Smooth muscle cell (in vitro differentiated cells): ENCODE results near the gene HEMK1. TPM values are rescaled to one million over a fixed set of nuclear protein-coding genes. Genes with fewer than 3 reads are reported as not detected.

Experiments used
- DNase-seq: peaks from one replicate; lab custom pipeline; 2025; ENCODE audit not compliant: unreplicated experiment; lab: John Stamatoyannopoulos, UW
- H2AFZ ChIP-seq: fragments of 200-600 bp; sonication (generic); 2 replicates; pipeline ENCODE4 v1.6.0; 2016; ENCODE audit warnings: antibody characterized with exemption, low read depth, mild to moderate bottlenecking
- H3F3A ChIP-seq: fragments of 200-600 bp; sonication (generic); 2 replicates; pipeline ENCODE4 v1.6.0; 2017; ENCODE audit warnings: antibody characterized with exemption, low read depth
- H3K27ac ChIP-seq: fragments of 200-600 bp; sonication (generic); 2 replicates; pipeline ENCODE4 v1.5.1; 2016; ENCODE audit warnings: low read depth, mild to moderate bottlenecking
- H3K27me3 ChIP-seq: fragments of 200-600 bp; sonication (generic); 2 replicates; pipeline ENCODE4 v1.6.1; 2016; ENCODE audit warnings: low read depth, mild to moderate bottlenecking
- H3K36me3 ChIP-seq: fragments of 200-600 bp; sonication (generic); 2 replicates; pipeline ENCODE4 v1.5.1; 2016; ENCODE audit warnings: low read depth
- H3K4me1 ChIP-seq: fragments of 200-600 bp; sonication (generic); 2 replicates; pipeline ENCODE4 v1.5.1; 2016; ENCODE audit warnings: low read depth
- H3K4me2 ChIP-seq: fragments of 200-600 bp; sonication (generic); 2 replicates; pipeline ENCODE4 v1.6.0; 2016; ENCODE audit warnings: mild to moderate bottlenecking
- H3K4me3 ChIP-seq: fragments of 200-600 bp; sonication (generic); 2 replicates; pipeline ENCODE4 v1.5.1; 2016; ENCODE audit warnings: mild to moderate bottlenecking
- H3K79me2 ChIP-seq: fragments of 200-600 bp; sonication (generic); 2 replicates; pipeline ENCODE4 v1.6.0; 2016; ENCODE audit warnings: low read depth, mild to moderate bottlenecking
- H3K9ac ChIP-seq: fragments of 200-600 bp; sonication (generic); 2 replicates; pipeline ENCODE4 v1.6.0; 2016; ENCODE audit warnings: low read depth
- H3K9me3 ChIP-seq: fragments of 200-600 bp; sonication (generic); replicated peaks from 2 replicates; pipeline ENCODE4 v1.5.1; 2016; ENCODE audit warnings: low read depth
- H4K20me1 ChIP-seq: fragments of 200-600 bp; sonication (generic); 2 replicates; pipeline ENCODE4 v1.6.0; 2016; ENCODE audit warnings: low read depth
- WGBS: methylation state at CpG from one replicate; pipeline ENCODE4 v1.1.7; 2016; ENCODE audit warnings: low lambda C conversion rate; 5-methylcytosine and 5-hydroxymethylcytosine counted together
- polyA plus RNA-seq: library from polyadenylated mRNA; unstranded; fragments of >200 nt; fragmentation: Nextera tagmentation; extraction: Ambion mirVana; gene quantifications from 2 replicates; pipeline ENCODE4 v1.2.1, GENCODE V29; 2016
- total RNA-seq: library from RNA; depleted of rRNA; stranded (reverse); fragments of >200 nt; gene quantifications from 2 replicates; pipeline ENCODE4 v1.2.3, GENCODE V29; 2014
- TF ChIP-seq, protein P1 (sequence below): fragments of 200-600 bp; sonication (generic); IDR thresholded peaks from 2 replicates; pipeline ENCODE4 v1.5.1; 2017; ENCODE audit warnings: borderline replicate concordance, mild to moderate bottlenecking, antibody characterized with exemption; ENCODE audit not compliant: insufficient read depth, poor library complexity, severe bottlenecking

HEMK1 gene
- total and polyA plus RNA-seq, 2 experiments from 2014 or later = 15.3 to 28.3 TPM

DNA sequence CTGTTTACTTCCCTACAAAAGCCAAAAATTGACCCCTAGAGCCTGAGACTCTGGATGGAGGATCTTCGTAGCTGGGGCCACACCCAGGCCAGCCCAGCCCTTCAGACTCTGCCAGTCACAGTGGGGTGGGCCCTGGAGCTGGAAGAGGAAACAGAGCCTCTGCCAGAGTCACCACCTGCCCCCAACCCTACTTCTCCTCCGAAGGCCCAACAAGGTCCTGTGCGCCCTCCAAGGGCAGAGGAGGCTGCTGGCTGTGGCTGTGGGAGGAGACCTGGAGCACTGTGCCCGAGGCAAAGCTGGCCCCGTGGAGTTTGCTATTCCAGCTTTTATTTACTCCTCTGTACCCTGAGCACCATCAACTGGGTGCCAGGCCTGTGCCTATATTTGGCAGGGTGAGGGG, 23.2 kb downstream of the HEMK1 start:
- H4K20me1 ChIP-seq = no peaks in the 10 kb centered on the region
- H3K4me2 ChIP-seq = no peak overlapping the region
- H3F3A ChIP-seq = no peaks in the 10 kb centered on the region
- TF ChIP-seq, protein P1, sequence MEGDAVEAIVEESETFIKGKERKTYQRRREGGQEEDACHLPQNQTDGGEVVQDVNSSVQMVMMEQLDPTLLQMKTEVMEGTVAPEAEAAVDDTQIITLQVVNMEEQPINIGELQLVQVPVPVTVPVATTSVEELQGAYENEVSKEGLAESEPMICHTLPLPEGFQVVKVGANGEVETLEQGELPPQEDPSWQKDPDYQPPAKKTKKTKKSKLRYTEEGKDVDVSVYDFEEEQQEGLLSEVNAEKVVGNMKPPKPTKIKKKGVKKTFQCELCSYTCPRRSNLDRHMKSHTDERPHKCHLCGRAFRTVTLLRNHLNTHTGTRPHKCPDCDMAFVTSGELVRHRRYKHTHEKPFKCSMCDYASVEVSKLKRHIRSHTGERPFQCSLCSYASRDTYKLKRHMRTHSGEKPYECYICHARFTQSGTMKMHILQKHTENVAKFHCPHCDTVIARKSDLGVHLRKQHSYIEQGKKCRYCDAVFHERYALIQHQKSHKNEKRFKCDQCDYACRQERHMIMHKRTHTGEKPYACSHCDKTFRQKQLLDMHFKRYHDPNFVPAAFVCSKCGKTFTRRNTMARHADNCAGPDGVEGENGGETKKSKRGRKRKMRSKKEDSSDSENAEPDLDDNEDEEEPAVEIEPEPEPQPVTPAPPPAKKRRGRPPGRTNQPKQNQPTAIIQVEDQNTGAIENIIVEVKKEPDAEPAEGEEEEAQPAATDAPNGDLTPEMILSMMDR = no peak
- no peaks in the 10 kb centered on the region for H3K4me1 ChIP-seq
- no peaks in the 10 kb centered on the region for H3K27me3 ChIP-seq
- no peak for DNase-seq
- H3K27ac ChIP-seq = no peak overlapping the region
- WGBS = 85% methylated on average over 5 of the region's 5 CpGs
- H3K36me3 ChIP-seq = no peaks in the 10 kb centered on the region
- no peak overlapping the region for H3K9ac ChIP-seq
- no peak overlapping the region for H3K4me3 ChIP-seq
- no peaks in the 10 kb centered on the region for H3K9me3 ChIP-seq
- no peaks in the 10 kb centered on the region for H3K79me2 ChIP-seq
- no peak overlapping the region for H2AFZ ChIP-seq

DNA sequence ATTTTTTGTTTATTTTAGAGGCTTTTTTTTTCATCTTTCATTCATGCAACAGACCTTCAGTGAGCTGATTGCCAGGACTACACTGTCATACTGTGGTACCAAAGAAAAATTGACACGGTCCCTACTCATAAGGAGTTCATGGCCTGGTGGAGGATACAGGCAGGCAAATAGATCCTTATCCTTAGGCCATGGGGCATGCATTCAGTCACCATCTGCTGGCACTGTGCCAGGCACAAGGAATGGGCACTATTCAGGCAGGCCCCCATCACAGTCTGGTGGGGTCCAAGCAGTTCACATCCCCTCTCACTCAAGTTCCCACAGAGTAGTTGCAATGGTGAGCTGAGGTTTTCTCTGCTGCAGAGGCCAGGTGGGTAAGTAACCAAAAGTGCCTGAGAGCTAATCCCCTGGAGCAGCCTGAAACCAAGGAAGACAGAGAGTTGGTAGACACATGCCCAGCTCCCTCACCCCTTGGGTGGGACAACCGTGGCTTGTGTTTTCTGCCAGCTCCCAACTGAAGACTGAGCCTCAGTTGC, 25.0 kb downstream of the HEMK1 start:
- no peaks in the 10 kb centered on the region for H4K20me1 ChIP-seq
- H3K79me2 ChIP-seq = no peaks in the 10 kb centered on the region
- no peaks in the 10 kb centered on the region for H3K9me3 ChIP-seq
- no peak overlapping the region for H3K4me3 ChIP-seq
- H3K9ac ChIP-seq = no peak overlapping the region
- WGBS = 40% methylated on average over 2 of the region's 2 CpGs
- H3K4me2 ChIP-seq = no peak overlapping the region
- H3K27ac ChIP-seq = no peak overlapping the region
- no peaks in the 10 kb centered on the region for H3K36me3 ChIP-seq
- DNase-seq = no peak
- H3F3A ChIP-seq = no peaks in the 10 kb centered on the region
- H2AFZ ChIP-seq = no peak overlapping the region
- no peaks in the 10 kb centered on the region for H3K27me3 ChIP-seq
- TF ChIP-seq, protein P1 = no peak
- H3K4me1 ChIP-seq = no peaks in the 10 kb centered on the region

DNA sequence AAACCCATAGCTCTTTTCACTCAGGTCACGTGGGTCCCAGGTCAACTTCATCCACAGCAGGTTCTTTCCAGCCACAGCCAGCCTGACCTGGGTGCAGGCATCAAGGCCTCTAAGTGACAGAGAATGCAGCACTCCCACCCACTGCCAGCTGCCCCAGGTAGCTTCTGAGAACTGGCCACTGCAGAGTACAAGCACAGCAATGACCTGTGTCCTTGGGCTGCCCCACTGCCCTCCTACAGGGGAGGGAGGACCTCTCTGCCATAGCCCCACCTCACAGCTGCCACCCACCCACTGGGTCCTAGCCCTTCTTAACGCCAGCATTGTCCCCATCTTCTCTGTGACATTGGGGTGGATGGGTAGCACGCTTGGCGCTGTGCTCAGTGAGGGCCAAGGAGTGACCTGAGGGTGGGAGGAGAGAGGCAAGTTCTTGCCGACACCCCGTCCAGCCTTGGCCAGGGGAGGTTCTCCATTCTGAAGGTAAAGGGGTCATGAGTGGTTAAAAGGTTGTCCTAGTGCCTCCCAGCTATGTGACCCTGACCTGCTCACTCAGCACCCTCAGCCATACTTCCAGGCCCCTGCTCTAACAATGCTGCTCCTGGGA, 29.9 kb downstream of the HEMK1 start:
- peaks cover 6% of the 10 kb centered on the region for H3F3A ChIP-seq
- H4K20me1 ChIP-seq = no peaks in the 10 kb centered on the region
- no peaks in the 10 kb centered on the region for H3K9me3 ChIP-seq
- no peak overlapping the region for H3K9ac ChIP-seq
- TF ChIP-seq, protein P1 = no peak
- H3K4me2 ChIP-seq = no peak overlapping the region
- no peaks in the 10 kb centered on the region for H3K27me3 ChIP-seq
- H3K36me3 ChIP-seq = no peaks in the 10 kb centered on the region
- H3K4me1 ChIP-seq = peaks cover 12% of the 10 kb centered on the region
- H3K4me3 ChIP-seq = no peak overlapping the region
- H3K79me2 ChIP-seq = no peaks in the 10 kb centered on the region
- DNase-seq = no peak
- no peak overlapping the region for H2AFZ ChIP-seq
- H3K27ac ChIP-seq = no peak overlapping the region
- 92% methylated on average over 6 of the region's 6 CpGs for WGBS

DNA sequence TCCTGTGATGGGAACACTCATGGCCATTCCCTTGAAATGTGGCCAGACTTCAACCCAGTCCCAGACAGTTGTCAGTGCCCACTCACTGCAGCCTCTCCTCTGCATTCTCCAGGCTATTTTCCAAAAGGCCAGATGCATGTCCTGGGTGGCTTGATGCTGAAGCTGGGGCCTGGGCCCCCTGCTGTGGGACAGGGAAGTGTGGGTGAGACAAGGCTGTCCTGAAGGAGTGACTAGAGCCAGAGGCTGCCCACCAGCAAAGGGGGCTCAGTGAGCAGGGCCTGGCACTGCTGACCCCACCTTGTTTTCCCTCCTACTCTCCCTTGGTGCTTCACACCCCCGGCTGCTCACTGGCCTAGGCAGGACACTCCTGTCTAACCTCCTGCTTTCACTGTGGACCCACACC, 30.4 kb downstream of the HEMK1 start:
- Histone ChIP-seq H3K4me2 (no peak overlapping the region), H3F3A (peaks cover 6% of the 10 kb centered on the region), H2AFZ (no peak overlapping the region), H3K4me3 (no peak overlapping the region), H3K4me1 (peaks cover 12% of the 10 kb centered on the region), H3K27ac (no peak overlapping the region), H3K36me3 (no peaks in the 10 kb centered on the region), H3K9ac (no peak overlapping the region), H3K79me2 (no peaks in the 10 kb centered on the region), H3K9me3 (no peaks in the 10 kb centered on the region), H4K20me1 (no peaks in the 10 kb centered on the region), H3K27me3 (no peaks in the 10 kb centered on the region)
- no peak for DNase-seq
- TF ChIP-seq, protein P1 = no peak
- WGBS = 100% methylated on average over 1 of the region's 1 CpG
